Measurements from ENCODE around the gene AURKB. TPM values are rescaled to one million over a fixed set of nuclear protein-coding genes. Genes with fewer than 3 reads are reported as not detected.

AURKB gene
- total RNA-seq, 1 experiment from 2014 or later: 209 TPM

DNA sequence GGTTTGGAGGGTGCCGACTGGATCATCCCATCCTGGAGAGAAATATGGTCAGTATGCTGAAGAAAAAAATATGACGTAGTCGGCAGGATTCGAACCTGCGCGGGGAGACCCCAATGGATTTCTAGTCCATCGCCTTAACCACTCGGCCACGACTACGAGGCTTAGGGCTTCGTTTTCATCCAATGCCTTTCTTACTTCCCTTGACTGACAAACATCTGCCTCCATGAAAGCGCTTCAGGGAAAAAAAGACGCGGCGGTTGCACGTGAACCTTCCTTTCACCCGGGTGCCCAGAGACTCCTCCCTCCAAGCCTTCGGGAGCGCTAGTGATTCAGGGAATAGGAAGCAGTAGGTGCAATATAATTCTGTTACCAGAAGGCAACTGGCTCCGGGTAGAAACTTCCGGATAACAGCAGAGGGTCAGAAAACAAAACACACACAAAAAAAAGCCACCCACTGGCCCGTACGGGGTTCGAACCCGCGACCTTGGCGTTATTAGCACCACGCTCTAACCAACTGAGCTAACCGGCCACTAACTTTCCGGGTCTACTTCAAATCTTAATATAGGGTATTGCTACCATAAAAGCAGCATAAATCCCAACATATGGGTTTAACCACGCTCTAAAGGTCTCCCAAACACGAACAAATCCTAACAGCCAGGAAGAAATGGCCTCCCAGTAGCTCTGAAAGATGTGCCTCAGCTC lies 16.3 kb upstream of the AURKB start:
- peak; percentile 96 for DNase-seq (ENCODE audit: low spot score)
- TF ChIP-seq, protein P1, sequence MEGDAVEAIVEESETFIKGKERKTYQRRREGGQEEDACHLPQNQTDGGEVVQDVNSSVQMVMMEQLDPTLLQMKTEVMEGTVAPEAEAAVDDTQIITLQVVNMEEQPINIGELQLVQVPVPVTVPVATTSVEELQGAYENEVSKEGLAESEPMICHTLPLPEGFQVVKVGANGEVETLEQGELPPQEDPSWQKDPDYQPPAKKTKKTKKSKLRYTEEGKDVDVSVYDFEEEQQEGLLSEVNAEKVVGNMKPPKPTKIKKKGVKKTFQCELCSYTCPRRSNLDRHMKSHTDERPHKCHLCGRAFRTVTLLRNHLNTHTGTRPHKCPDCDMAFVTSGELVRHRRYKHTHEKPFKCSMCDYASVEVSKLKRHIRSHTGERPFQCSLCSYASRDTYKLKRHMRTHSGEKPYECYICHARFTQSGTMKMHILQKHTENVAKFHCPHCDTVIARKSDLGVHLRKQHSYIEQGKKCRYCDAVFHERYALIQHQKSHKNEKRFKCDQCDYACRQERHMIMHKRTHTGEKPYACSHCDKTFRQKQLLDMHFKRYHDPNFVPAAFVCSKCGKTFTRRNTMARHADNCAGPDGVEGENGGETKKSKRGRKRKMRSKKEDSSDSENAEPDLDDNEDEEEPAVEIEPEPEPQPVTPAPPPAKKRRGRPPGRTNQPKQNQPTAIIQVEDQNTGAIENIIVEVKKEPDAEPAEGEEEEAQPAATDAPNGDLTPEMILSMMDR (conservative IDR thresholded peaks at IDR 0.05; ENCODE audit: low read depth, low read length): no peak
- TF ChIP-seq EZH2 (IDR thresholded peaks at IDR 0.05; ENCODE audit: borderline replicate concordance, low read depth, low read length, poor library complexity, severe bottlenecking): no peak
- Histone ChIP-seq H3K36me3 (ENCODE audit: insufficient read depth, low read length, poor library complexity, severe bottlenecking) (peaks cover 42% of the 10 kb centered on the region), H3K27ac (ENCODE audit: low read depth, low read length, poor library complexity, severe bottlenecking) (peak overlapping the region; percentile 84), H3K27me3 (replicated peaks; ENCODE audit: insufficient read depth, low read depth, low read length, poor library complexity) (no peaks in the 10 kb centered on the region), H3K9me3 (ENCODE audit: low read depth, low read length, poor library complexity, severe bottlenecking) (no peaks in the 10 kb centered on the region), H3K4me1 (ENCODE audit: insufficient read depth, low read length, poor library complexity, severe bottlenecking) (peaks cover 13% of the 10 kb centered on the region), H3K4me3 (ENCODE audit: low read depth, low read length, poor library complexity, severe bottlenecking) (peak overlapping the region; percentile 47)
- ChIA-PET CTCF (no interaction called here), POLR2A (ENCODE audit: low non-redundant PET) (interaction anchor here (0.6 kb wide), 1 partner anchor 16 kb away, joined by 6 read pairs; the partner anchor contains the start of gene AURKB)
- no TSS peak for BruUV-seq (replicated peaks)
- intact Hi-C loops (cut with micrococcal nuclease; ENCODE audit: unreplicated experiment): loop anchor here (1.0 kb wide), 1 partner anchor 21 kb away; no protein-coding TSS in a partner anchor

DNA sequence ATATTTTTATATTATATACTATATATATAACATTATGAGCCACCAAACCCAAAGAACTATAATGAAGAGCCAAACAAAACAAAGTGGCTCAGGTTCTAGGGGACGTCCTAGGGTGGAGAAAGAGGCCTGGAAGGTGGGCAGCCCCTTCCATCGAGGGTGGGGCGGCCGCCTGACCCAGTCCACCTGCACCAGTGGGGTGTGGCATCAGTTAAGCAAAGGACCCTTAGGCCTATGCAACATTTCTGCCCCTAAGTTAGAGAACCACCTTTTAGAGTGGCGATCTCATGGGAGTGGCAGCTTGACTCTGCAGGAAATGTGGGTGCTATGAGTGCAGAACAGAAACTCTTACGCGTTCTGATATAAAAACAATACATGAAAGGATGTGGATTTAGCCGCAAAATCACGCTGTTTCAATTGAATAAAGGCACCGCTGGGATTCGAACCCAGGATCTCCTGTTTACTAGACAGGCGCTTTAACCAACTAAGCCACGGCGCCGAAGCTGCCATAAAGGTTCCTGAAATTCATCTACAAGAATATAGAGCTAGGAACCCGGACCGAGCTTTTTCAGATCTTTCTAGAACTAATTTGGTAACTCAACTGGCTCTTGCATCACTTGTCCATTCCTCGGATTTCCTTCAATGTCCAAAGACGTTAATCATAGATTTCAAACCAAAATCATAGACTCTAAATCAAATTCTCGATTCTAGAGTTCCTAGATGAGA lies 15.6 kb upstream of the AURKB start:
- Histone ChIP-seq H3K27ac (ENCODE audit: low read depth, low read length, poor library complexity, severe bottlenecking) (peak overlapping the region; percentile 84), H3K9me3 (ENCODE audit: low read depth, low read length, poor library complexity, severe bottlenecking) (no peaks in the 10 kb centered on the region), H3K4me3 (ENCODE audit: low read depth, low read length, poor library complexity, severe bottlenecking) (peak overlapping the region; percentile 47), H3K27me3 (replicated peaks; ENCODE audit: insufficient read depth, low read depth, low read length, poor library complexity) (no peaks in the 10 kb centered on the region), H3K36me3 (ENCODE audit: insufficient read depth, low read length, poor library complexity, severe bottlenecking) (peaks cover 35% of the 10 kb centered on the region), H3K4me1 (ENCODE audit: insufficient read depth, low read length, poor library complexity, severe bottlenecking) (peaks cover 13% of the 10 kb centered on the region)
- no TSS peak for BruUV-seq (replicated peaks)
- ChIA-PET CTCF (interaction anchor here (0.7 kb wide), 1 partner anchor 22 kb away, joined by 11 read pairs; the partner anchor contains the start of gene CTC1), POLR2A (ENCODE audit: low non-redundant PET) (no interaction called here)
- intact Hi-C loops (cut with micrococcal nuclease; ENCODE audit: unreplicated experiment): loop anchor here (1.0 kb wide), 1 partner anchor 21 kb away; no protein-coding TSS in a partner anchor
- peak; percentile 94 for DNase-seq (ENCODE audit: low spot score)
- TF ChIP-seq, protein P1 (conservative IDR thresholded peaks at IDR 0.05; ENCODE audit: low read depth, low read length): no peak
- TF ChIP-seq EZH2 (IDR thresholded peaks at IDR 0.05; ENCODE audit: borderline replicate concordance, low read depth, low read length, poor library complexity, severe bottlenecking): no peak

DNA sequence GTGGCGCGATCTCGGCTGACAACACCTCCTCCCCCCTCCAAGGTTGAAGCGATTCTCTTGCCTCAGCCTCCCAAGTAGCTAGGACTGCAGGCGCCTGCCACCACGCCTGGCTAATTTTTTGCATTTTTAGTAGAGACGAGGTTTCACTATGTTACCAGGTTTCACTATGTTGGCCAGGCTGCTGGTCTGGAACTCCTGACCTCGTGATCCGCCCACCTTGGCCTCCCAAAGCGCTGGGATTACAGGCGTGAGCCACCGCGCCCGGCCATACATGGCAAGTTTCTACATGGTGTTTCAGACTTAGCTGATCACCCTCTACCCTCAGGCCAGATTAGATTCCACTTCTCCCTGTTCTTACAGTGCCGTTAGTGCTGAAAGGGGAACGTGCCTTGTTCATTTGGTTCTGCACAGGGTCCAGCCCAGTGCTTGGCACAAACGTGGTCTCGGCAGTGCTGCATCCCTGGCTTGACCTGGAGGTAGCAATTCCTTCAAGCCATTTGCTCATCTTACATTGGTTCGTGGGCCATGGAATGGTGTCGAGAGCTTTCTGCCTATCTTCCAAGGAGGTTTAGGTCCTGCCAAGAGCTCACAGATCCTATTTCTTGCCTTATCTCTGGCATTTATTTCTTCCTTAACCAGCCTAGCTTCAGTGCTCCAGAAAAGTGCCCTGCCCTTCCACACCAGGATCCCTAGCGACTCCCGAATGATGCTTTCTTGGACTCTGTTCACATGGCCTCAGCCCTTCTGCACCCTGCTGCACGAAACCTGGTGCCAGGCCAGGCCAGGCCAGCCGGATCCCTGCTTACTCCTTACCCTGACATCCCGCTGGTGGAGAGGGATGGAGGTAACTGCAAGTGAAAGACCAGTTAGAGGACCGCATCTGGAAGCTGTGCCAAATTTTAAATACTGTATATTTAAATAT lies 14.8 kb upstream of the AURKB start:
- Histone ChIP-seq H3K9me3 (ENCODE audit: low read depth, low read length, poor library complexity, severe bottlenecking) (no peaks in the 10 kb centered on the region), H3K27me3 (replicated peaks; ENCODE audit: insufficient read depth, low read depth, low read length, poor library complexity) (no peaks in the 10 kb centered on the region), H3K4me3 (ENCODE audit: low read depth, low read length, poor library complexity, severe bottlenecking) (no peak overlapping the region), H3K36me3 (ENCODE audit: insufficient read depth, low read length, poor library complexity, severe bottlenecking) (peaks cover 30% of the 10 kb centered on the region), H3K27ac (ENCODE audit: low read depth, low read length, poor library complexity, severe bottlenecking) (peak overlapping the region; percentile 31), H3K4me1 (ENCODE audit: insufficient read depth, low read length, poor library complexity, severe bottlenecking) (peaks cover 13% of the 10 kb centered on the region)
- ChIA-PET CTCF (interaction anchor here (0.6 to 0.7 kb wide), 2 partner anchors 22 to 668 kb away, joined by 5 to 11 read pairs; partner anchors contain the start of gene CTC1), POLR2A (ENCODE audit: low non-redundant PET) (interaction anchor here (0.6 kb wide), 2 partner anchors 47 to 70 kb away, joined by 3 to 5 read pairs; partner anchors contain the start of gene SLC25A35)
- no TSS peak for BruUV-seq (replicated peaks)
- TF ChIP-seq, protein P1 (conservative IDR thresholded peaks at IDR 0.05; ENCODE audit: low read depth, low read length): no peak
- no peak for TF ChIP-seq EZH2 (IDR thresholded peaks at IDR 0.05; ENCODE audit: borderline replicate concordance, low read depth, low read length, poor library complexity, severe bottlenecking)
- intact Hi-C loops (cut with micrococcal nuclease; ENCODE audit: unreplicated experiment): loop anchor here (5.0 kb wide), 2 partner anchors 338 to 383 kb away; partner anchors contain the start of gene CHD3
- no peak for DNase-seq (ENCODE audit: low spot score)

Measured in A673 (cell line).